ENCODE measurements around the gene TGM1.

- peak; percentile 3 for TF ChIP-seq CTCF (IDR thresholded peaks at IDR 0.05)
- no peak for TF ChIP-seq EZH2 (IDR thresholded peaks at IDR 0.05; ENCODE audit: borderline replicate concordance, insufficient read depth, low read depth, low read length, poor library complexity, severe bottlenecking)
Measured at GRCh38 chr14:24212924-24213865, 49.8 kb downstream of the TGM1 start, which contains the start of gene CHMP4A.

All from B cell (primary cell).